Retinal pigment epithelial cell (primary cell): Measurements from ENCODE around the gene TAB2.

ENCODE experiments used
- DNase-seq: peaks from one replicate; pipeline ENCODE4 v3.0.0-alpha.2; 2010; ENCODE audit warnings: low read depth
- H3K4me3 ChIP-seq: 2 replicates; pipeline ENCODE4 v1.5.1; 2011; ENCODE audit warnings: mild to moderate bottlenecking, low read length, control low read depth, moderate library complexity
- CTCF ChIP-seq: conservative IDR thresholded peaks from 2 replicates; pipeline ENCODE4 v1.5.1; 2011; ENCODE audit warnings: low read depth, low read length, control low read depth, inconsistent platforms

Gene TAB2

DNA sequence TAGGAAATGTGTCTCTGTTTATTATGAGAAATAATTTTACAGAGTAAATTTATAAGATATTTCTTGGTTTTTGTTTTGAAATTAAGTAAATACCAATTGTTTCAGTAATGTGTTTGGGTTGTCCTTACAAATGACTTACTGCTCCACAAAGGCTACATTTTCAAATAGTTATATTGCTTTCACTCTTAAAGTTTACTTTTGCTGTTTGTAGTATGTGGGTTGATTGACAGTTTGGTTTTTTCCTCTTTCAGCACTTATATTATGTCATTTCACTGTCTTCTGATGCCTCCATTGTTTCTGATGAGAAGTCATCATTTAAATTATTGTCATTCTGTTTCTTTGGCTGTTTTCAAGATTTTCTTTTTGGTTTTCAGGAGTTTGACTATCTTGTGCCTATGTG, 47.7 kb downstream of the TAB2 start:
- no peak for DNase-seq
- no peak for TF ChIP-seq CTCF
- no peak overlapping the region for H3K4me3 ChIP-seq

- no peak for DNase-seq
- no peak for TF ChIP-seq CTCF
- no peak overlapping the region for H3K4me3 ChIP-seq
Measured at GRCh38 chr6:149366267-149366921, 48.9 kb downstream of the TAB2 start.

GRCh38 chr6:149368065-149368464, 50.6 kb downstream of the TAB2 start:
- no peak overlapping the region for H3K4me3 ChIP-seq
- no peak for DNase-seq
- TF ChIP-seq CTCF: no peak

DNA sequence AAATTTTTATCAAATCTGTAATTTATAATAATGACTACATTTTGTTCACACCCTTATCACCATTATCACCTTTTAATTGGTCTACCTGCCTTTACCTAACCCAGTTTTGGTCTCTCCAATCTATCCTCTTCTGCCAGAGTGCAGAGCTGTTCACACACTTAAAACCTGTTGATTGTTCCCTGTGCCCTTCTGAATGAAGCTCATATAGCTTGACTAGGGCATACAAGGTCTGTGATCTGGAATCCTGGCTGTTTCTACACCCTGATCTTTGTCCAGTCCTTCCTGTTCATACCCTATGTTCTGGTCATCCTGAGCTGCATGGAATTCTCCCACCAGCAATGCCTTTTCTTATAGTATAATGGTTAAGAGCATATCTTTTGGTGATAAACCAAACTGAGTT, 53.6 kb downstream of the TAB2 start:
- no peak for TF ChIP-seq CTCF
- H3K4me3 ChIP-seq: no peak overlapping the region
- DNase-seq: no peak

DNA sequence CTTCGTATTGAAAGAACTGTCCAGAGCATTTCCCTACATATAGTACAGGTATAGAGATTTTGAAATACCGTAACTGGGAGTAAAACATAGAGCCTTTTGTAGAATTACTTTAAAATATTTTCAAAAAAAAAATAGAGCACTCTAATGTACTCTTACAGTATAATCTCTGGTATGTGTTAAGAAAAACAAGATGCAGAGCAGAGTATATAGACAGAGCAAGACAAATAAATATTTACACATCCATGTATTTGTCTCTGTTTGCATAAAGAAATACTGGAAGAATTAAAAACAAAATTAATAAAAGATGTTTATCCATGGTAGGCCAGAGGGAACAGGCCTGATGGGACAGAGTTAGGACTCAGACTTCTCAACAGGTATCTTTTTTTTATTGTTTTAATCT, 54.5 kb downstream of the TAB2 start:
- TF ChIP-seq CTCF: no peak
- H3K4me3 ChIP-seq: no peak overlapping the region
- no peak for DNase-seq

GRCh38 chr6:149373511-149373910, 56.0 kb downstream of the TAB2 start:
- DNase-seq: no peak
- no peak for TF ChIP-seq CTCF
- no peak overlapping the region for H3K4me3 ChIP-seq

DNA sequence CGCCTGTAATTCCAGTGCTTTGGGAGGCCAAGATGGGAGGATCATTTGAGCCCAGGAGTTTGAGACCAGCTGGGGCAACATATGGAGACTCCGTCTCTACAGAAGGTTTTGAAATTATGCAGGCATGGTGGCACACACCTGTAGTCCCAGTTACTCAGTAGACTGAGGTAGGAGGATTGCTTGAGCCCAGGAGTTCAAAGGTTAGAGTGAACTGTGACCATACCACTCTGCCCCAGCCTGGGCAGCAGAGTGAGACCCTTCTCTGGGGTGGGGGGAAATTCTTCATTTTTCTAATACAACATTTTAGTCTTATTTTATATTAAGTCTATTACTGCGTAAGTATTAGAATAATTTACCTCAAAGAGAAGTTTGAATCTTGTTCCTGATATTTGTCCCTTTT, 62.5 kb downstream of the TAB2 start:
- TF ChIP-seq CTCF: no peak
- DNase-seq: no peak
- no peak overlapping the region for H3K4me3 ChIP-seq
